Measurements from ENCODE around the gene SNCB. TPM values are rescaled to one million over a fixed set of nuclear protein-coding genes. Genes with fewer than 3 reads are reported as not detected.

The SNCB gene
- total RNA-seq, 4 donors from 2014 or later = not detected

DNA sequence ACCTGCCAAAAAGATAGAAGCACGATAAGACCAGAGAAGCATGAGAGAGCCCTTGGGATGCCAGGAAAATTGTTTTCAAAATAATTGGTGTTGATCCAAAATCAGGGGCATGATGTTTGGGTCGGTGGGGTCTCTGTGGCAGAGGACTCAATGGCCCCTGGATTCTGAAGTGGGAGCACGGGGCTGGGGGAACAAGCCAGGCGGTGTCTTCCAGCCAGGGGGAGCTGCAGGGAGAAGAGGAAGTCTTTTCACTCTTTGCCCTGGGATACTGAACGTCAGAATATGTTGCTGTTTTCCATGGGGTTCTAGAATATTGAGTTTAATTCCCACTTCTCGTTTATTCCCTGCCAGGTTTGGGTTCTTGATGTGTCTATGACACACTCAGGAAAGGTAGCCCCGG is 37.3 kb upstream of the SNCB start:
- no peak overlapping the region for H3K4me3 ChIP-seq
- intact Hi-C loops (cut with DNase I; ENCODE audit: low total_unique reads) (no loop called here), in situ Hi-C loops (cut with MboI; ENCODE audit: low pct_ligation_motif_present in 1 of 4, low pct_unique_long_range_greater_than_20kb in 1 of 4, low sequenced_read_pairs in 3 of 4) (loop anchor here (10.0 to 25.0 kb wide), 3 partner anchors 245 to 297 kb away; no protein-coding TSS in a partner anchor)
- no peak for DNase-seq
- peaks cover 33% of the 10 kb centered on the region for H3K27me3 ChIP-seq
- TF ChIP-seq POLR2AphosphoS5 (IDR thresholded peaks at IDR 0.05) (no peak), EP300 (IDR thresholded peaks at IDR 0.05; ENCODE audit: low read depth) (no peak), POLR2A (IDR thresholded peaks at IDR 0.05) (no peak)
- no peaks in the 10 kb centered on the region for H3K36me3 ChIP-seq
- WGBS, 2 donors (ENCODE audit: low coverage in 1 of 2) = 62 to 64% methylated on average over 5 to 7 of the region's 7 CpGs
- no peaks in the 10 kb centered on the region for H3K9me3 ChIP-seq
- H3K27ac ChIP-seq = no peak overlapping the region
- no peaks in the 10 kb centered on the region for H3K4me1 ChIP-seq

GRCh38 chr5:176665517-176665916 is 35.2 kb upstream of the SNCB start:
- in situ Hi-C loops (cut with MboI; ENCODE audit: low pct_ligation_motif_present in 1 of 4, low pct_unique_long_range_greater_than_20kb in 1 of 4, low sequenced_read_pairs in 3 of 4) (loop anchor here (10.0 to 25.0 kb wide), 3 partner anchors 247 to 299 kb away; no protein-coding TSS in a partner anchor), intact Hi-C loops (cut with DNase I; ENCODE audit: low total_unique reads) (no loop called here)
- H3K36me3 ChIP-seq = no peaks in the 10 kb centered on the region
- peaks cover 26% of the 10 kb centered on the region for H3K27me3 ChIP-seq
- DNase-seq = no peak
- no peak overlapping the region for H3K4me3 ChIP-seq
- TF ChIP-seq EP300 (IDR thresholded peaks at IDR 0.05; ENCODE audit: low read depth) (no peak), POLR2A (IDR thresholded peaks at IDR 0.05) (no peak), POLR2AphosphoS5 (IDR thresholded peaks at IDR 0.05) (no peak)
- TF ChIP-seq, protein P1, sequence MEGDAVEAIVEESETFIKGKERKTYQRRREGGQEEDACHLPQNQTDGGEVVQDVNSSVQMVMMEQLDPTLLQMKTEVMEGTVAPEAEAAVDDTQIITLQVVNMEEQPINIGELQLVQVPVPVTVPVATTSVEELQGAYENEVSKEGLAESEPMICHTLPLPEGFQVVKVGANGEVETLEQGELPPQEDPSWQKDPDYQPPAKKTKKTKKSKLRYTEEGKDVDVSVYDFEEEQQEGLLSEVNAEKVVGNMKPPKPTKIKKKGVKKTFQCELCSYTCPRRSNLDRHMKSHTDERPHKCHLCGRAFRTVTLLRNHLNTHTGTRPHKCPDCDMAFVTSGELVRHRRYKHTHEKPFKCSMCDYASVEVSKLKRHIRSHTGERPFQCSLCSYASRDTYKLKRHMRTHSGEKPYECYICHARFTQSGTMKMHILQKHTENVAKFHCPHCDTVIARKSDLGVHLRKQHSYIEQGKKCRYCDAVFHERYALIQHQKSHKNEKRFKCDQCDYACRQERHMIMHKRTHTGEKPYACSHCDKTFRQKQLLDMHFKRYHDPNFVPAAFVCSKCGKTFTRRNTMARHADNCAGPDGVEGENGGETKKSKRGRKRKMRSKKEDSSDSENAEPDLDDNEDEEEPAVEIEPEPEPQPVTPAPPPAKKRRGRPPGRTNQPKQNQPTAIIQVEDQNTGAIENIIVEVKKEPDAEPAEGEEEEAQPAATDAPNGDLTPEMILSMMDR (IDR thresholded peaks at IDR 0.05) = no peak
- no peaks in the 10 kb centered on the region for H3K9me3 ChIP-seq
- WGBS, 2 donors (ENCODE audit: low coverage in 1 of 2) = 70 to 83% methylated on average over 5 to 6 of the region's 6 CpGs
- peaks cover 0 to 3% (median 1%) of the 10 kb centered on the region in 4 donors for H3K4me1 ChIP-seq
- no peak overlapping the region for H3K27ac ChIP-seq

GRCh38 chr5:176664886-176665285 is 34.6 kb upstream of the SNCB start:
- peaks cover 20% of the 10 kb centered on the region for H3K27me3 ChIP-seq
- DNase-seq = no peak
- no peak overlapping the region for H3K27ac ChIP-seq
- in situ Hi-C loops (cut with MboI; ENCODE audit: low pct_ligation_motif_present in 1 of 4, low pct_unique_long_range_greater_than_20kb in 1 of 4, low sequenced_read_pairs in 3 of 4) (loop anchor here (10.0 to 25.0 kb wide), 3 partner anchors 247 to 300 kb away; no protein-coding TSS in a partner anchor), intact Hi-C loops (cut with DNase I; ENCODE audit: low total_unique reads) (no loop called here)
- H3K9me3 ChIP-seq = no peaks in the 10 kb centered on the region
- 58 to 76% methylated on average over 3 to 19 of the region's 19 CpGs for WGBS, 2 donors (ENCODE audit: low coverage in 1 of 2)
- H3K4me3 ChIP-seq = no peak overlapping the region
- no peak for TF ChIP-seq EP300 (IDR thresholded peaks at IDR 0.05; ENCODE audit: low read depth)
- TF ChIP-seq, protein P1 (IDR thresholded peaks at IDR 0.05) = no peak
- TF ChIP-seq POLR2A (IDR thresholded peaks at IDR 0.05) = no peak
- no peak for TF ChIP-seq POLR2AphosphoS5 (IDR thresholded peaks at IDR 0.05)
- no peaks in the 10 kb centered on the region for H3K36me3 ChIP-seq
- H3K4me1 ChIP-seq = peaks cover 0 to 3% (median 1%) of the 10 kb centered on the region in 4 donors

- 40 to 47% methylated on average over 2 to 6 of the region's 6 CpGs for WGBS, 2 donors (ENCODE audit: low coverage in 1 of 2)
- in situ Hi-C loops (cut with MboI; ENCODE audit: low pct_ligation_motif_present in 1 of 4, low pct_unique_long_range_greater_than_20kb in 1 of 4, low sequenced_read_pairs in 3 of 4) = loop anchor here (10.0 to 25.0 kb wide), 3 partner anchors 248 to 300 kb away; no protein-coding TSS in a partner anchor
Measured at GRCh38 chr5:176664479-176664878, 34.1 kb upstream of the SNCB start.

More at GRCh38 chr5:176664479-176664878, 34.1 kb upstream of the SNCB start:
- Histone ChIP-seq H3K9me3 (no peaks in the 10 kb centered on the region), H3K36me3 (no peaks in the 10 kb centered on the region), H3K4me1 (peaks cover 0 to 3% (median 1%) of the 10 kb centered on the region in 4 donors), H3K4me3 (no peak overlapping the region), H3K27ac (no peak overlapping the region), H3K27me3 (peaks cover 16% of the 10 kb centered on the region)
- no peak for DNase-seq
- TF ChIP-seq POLR2A (IDR thresholded peaks at IDR 0.05) (no peak), EP300 (IDR thresholded peaks at IDR 0.05; ENCODE audit: low read depth) (no peak), POLR2AphosphoS5 (IDR thresholded peaks at IDR 0.05) (no peak)
- TF ChIP-seq, protein P1 (IDR thresholded peaks at IDR 0.05) = no peak
- intact Hi-C loops (cut with DNase I; ENCODE audit: low total_unique reads) = no loop called here
